Stimulated activated CD8-positive, alpha-beta memory T cell treated with anti-CD3 and anti-CD28 coated beads, Interleukin-12 subunit alpha, Interleukin-12 subunit beta, amount 100 ng/mL, for 24 hours (primary cell): ENCODE data around the gene BABAM2.
"Not testable (repeated sequence)": the region's sequence is repeated elsewhere in the genome, so short reads cannot be mapped to it uniquely, and the experiment has no call there.

Experiments
- DNase-seq: peaks from one replicate; pipeline ENCODE4 v3.0.0-alpha.2; 2020; ENCODE audit errors: extremely low read depth

The BABAM2 gene

DNA sequence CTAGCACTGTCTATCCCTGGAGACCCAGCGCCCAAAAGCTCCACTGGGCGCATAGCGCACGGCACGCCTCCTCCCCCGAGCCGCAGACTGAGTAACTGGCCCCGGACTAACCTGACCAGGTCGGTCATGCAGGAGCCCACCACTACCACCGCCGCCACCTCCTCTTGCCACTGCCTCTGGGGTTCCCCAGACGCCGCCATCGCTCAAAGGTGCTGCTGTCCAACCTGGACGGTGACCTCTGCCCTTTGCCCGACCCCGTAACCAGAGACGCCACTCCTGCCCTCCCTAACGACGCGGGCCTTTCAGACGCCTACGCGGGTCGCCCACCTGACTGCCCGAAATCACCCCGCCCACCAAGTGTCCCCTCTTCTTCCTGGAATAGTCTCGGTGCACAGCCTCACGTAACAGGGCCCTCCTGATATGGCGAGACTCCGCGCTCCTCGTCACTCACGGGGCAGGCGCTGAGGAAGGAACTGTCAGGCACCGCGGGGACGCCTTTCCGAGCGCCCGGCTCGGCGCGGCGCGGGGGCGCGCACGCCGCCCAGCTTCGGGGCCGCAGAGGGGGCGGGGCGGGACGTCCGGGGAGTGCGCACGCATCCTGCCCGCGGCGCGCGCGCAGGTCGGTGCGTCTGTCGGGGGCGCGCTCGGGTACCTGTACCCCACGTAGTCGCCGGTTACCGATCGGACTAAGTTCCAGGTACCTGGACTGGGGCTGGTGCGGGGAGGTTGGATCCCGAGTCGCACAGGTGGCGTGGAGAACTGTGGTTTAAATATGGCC lies at the start of gene BABAM2, which contains the start of gene RBKS:
Gene BABAM2, plus strand, starts transcription at position 584 of the 778 bp plus-strand sequence. CDS start 3,828 bp downstream, outside the sequence.
Gene RBKS, minus strand, starts transcription at position 242 of the 778 bp plus-strand sequence. Its CDS starts 42 bp downstream, at position 200.
- DNase-seq = peak; percentile 67

GRCh38 chr2:27842894-27843293 lies 47.6 kb upstream of the BABAM2 start:
- no peak for DNase-seq

DNA sequence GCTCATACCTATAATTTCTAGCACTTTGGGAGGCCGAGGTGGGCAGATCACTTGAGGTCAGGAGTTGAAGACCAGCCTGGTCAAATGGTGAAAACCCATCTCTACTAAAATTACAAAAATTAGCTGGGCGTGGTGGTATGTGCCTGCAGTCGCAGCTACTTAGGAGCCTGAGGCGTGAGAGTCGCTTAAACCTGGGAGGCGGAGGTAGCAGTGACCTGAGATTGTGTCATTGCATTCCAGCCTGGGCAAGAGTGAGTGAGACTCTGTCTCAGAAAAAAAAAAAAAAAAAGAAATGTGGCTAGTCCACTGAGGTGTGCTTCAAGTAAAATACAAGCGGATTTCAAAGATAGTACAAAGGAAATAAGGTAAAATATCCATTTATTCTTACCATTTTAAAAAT lies 46.5 kb upstream of the BABAM2 start:
- no peak for DNase-seq

DNA sequence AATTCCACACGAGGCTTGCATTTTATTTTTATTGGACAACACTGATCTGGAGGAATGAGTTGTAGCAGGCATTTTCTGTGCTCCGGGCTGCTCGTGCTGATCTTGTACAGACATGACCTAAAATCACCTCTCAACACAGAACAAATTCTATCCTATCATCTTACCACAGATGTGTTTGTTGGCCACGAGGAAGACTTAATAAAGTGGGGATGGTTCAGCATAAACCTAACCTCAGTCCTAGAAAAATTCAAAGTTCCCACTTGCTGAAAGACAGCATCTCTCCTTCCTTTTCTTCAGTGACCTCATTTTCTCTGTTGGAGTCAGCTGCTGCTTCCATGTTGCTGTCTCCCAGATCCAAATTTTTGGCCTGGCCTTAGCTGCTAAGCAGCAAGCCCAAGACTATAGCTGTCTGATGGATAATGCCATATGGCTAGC lies 45.7 kb upstream of the BABAM2 start:
- no peak for DNase-seq

GRCh38 chr2:27847333-27847732 lies 43.2 kb upstream of the BABAM2 start:
- DNase-seq = no peak

- DNase-seq = no peak
Observed at GRCh38 chr2:27849558-27850205, 40.8 kb upstream of the BABAM2 start.

- no peak for DNase-seq
Observed at GRCh38 chr2:27852691-27853090, 37.8 kb upstream of the BABAM2 start.

- DNase-seq = no peak
Observed at GRCh38 chr2:27854229-27854862, 36.2 kb upstream of the BABAM2 start.

DNA sequence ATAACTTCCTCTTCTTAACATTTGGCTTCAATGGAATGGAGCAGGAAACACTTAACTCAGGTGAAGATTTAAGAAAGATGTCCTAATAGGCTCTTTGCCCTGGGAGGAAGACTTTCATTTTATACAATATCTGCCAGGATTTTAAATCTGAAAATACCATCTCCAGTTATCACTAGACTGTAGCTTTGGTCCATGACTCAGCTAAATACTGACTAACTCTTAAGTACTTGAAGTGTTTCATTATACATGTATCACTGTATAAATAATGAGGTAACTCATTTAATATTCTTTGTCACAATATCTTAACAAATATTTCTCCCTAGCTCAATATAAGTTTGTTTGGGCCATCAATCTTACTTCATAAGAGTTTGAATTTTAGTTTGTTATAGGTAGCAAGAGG lies 35.1 kb upstream of the BABAM2 start:
- no peak for DNase-seq

DNA sequence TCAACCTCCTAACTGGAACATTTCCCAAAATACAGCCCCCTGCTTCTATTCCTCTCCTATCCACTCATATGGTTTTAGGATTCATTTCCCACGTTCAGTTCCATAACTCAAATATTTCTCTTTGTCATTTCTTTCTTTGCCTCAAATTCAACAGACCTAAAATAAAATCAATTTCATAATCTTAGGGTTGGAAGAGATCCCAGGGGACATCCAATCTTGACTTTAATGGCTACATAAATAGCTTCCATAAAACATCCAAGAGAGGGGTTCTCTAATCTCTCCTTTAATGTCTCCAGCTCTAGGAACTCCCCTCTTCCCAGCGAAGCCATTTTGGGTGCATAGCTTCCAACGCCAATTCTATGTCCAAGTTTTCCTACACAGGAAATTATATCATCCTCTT lies 34.1 kb upstream of the BABAM2 start:
- no peak for DNase-seq

DNA sequence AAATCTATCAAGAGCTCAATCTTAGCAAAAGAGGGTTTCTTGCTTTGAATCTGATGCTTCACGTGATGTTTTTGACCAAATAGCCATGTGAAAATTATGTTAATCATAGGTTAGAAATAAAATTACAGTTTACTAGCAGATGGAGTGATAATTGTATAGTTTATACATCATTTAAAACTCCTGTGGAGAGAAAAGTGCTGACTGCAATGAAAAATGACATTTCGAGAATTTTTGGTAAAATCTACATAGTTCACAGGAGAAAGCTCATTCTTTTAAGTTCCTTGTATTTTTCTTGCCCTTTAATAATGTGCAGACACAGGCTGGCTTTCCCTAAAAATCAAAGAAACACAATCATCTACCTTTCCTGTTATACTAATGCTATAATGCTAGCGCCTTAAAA lies 33.6 kb upstream of the BABAM2 start:
- DNase-seq = no peak

GRCh38 chr2:27857417-27858172 lies 32.9 kb upstream of the BABAM2 start:
- no peak for DNase-seq

DNA sequence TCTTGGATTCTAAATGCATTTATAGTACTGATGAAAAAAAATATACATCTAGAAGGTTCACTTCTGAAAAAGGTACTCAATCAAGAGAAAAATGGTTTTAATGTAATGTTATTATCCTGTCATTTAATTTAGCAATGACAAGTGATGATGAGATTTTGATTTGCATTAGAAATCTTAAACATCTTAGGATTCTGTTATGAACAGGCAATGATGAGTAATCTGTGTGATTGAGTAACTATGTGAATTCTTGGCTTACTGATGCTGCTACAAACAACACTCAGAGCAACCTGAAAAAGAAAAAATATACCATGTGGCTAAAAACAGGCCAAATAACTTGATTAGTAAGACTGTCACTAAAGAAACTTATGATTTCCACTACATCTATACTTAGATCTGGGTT lies 30.4 kb upstream of the BABAM2 start:
- DNase-seq = no peak

- DNase-seq = no peak
Observed at GRCh38 chr2:27863146-27863545, 27.4 kb upstream of the BABAM2 start.

DNA sequence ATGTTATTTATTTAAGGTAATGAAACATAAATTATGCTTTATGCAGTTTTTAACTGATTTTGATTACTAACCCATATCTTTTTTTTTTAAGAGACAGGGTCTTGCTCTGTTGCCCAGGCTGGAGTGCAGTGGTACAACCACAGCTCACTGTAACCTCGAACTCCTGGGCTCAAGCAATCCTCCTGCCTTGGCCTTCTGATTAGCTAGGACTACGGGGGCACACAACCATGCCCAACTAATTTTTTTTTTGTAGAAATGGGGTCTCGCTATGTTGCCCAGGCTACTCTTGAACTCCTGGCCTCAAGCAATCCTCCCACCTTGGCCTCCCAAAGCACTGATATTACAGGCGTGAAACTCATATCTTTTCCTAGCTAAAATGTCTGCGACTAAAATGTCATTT lies 26.6 kb upstream of the BABAM2 start:
- not testable (repeated sequence) for DNase-seq

DNA sequence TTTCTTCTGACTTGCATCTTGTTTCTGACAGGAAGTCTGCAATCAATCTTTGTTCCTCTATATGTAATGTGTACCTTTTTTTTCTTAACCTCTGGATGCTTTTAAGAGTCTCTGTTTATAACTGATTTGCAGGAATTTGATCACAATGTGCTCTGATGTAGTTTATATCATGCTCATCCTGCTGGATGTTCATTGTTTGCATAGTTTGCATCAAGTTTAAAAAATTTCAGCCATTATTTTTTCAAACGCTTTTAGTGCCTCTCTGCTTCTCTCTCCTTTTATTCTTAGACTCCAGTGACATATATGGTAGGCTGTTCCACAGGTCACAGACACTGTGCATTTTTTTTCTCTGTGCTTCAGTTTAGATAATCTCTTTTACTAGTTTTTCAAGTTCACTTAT lies 24.3 kb upstream of the BABAM2 start:
- no peak for DNase-seq

GRCh38 chr2:27869763-27870162 lies 20.8 kb upstream of the BABAM2 start:
- DNase-seq = no peak

DNA sequence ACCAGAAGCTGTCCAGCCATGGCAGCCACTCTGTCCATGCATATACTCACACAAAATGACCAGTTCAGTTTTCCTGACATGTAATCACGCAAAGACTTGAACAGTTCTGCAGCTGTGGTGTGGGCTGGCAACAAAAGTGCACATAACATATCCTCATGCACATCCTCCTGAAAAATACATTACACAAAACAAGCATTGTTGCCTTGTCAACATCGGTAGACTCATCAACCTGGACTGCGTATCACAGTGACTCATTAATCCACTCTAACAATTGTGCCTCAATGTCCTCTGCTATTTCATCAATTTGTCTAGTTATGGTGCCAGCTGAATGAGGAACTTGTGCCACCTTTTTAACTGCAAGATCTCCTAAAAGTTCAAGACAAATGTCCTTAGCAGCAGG lies 19.8 kb upstream of the BABAM2 start:
- no peak for DNase-seq

DNA sequence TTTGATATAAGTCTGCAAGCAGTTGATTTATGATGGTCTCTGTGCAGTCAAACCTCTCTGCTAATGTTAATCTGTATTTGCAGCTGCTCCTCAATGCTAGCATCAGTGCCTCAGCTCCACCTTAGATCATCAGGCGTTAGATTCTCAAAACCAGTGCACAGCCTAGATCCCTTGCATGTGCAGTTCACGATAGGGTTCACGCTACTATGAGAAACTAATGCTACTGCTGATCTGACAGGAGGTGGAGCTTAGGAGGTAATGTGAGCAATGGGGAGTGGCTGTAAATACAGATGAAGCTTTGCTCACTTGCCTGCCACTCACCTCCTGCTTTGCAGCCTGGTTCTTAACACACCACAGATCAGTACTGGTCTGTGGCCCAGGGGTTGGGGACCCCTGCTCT lies 18.7 kb upstream of the BABAM2 start:
- DNase-seq = no peak

- DNase-seq = no peak
Observed at GRCh38 chr2:27873091-27873490, 17.4 kb upstream of the BABAM2 start.

DNA sequence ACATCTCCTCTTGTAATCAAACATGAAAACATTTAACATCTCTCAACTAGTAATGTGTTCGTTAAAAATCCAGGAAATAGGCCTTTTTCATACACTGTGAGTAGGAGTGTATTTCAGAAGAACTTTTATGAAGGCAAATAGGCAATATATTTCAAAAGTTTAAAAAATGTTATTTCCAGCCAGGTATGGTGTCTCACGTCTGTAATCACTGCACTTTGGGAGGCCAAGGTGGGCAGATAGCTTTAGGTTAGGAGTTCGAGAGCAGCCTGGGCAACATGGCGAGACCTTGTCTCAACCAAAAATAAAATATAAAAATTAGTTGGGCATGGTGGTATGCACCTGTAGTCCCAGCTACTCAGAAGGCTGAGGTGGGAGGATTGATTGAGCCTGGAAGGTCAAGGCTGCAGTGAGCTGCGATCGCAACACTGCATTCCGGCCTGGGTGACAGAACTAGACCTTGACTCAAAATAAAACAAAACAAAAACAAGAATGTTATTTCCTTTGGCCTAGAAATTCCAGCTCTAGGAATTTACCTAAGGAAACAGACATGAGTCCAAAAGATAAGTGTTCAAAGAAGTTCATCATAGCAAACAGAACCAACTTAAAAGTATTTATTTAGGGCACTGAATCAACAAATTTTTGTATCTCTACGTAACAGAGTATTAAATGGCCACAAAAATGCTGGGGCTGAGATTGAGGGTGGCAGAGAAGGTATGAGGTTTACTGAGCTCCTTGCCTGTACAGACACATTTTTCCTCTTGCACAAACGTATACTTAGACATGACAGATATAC lies 15.2 kb upstream of the BABAM2 start:
- no peak for DNase-seq
